BJ (cell line): ENCODE data around the gene RFT1. TPM values are rescaled to one million over a fixed set of nuclear protein-coding genes. Genes with fewer than 3 reads are reported as not detected.

Experiments
- CTCF ChIA-PET: fragments of 350-600 bp; formaldehyde crosslinking; extraction: SDS; loops from one replicate; lab custom pipeline; 2021; ENCODE audit warnings: antibody characterized with exemption, inconsistent platforms; lab: Yijun Ruan, JAX
- POLR2A ChIA-PET: fragments of 300-600 bp; sonication (Branson Sonifier 250); formaldehyde crosslinking; extraction: SDS; loops from one replicate; lab custom pipeline; 2021; ENCODE audit warnings: antibody characterized with exemption; lab: Charles Lee
- DNase-seq: peaks from one replicate; pipeline ENCODE4 v3.0.0-alpha.2; 2011; ENCODE audit warnings: low read depth
- H3K27me3 ChIP-seq: 2 replicates; pipeline ENCODE4 v1.6.0; 2011; ENCODE audit warnings: low read length; ENCODE audit not compliant: control insufficient read depth, insufficient read depth
- H3K36me3 ChIP-seq: 2 replicates; pipeline ENCODE4 v1.5.1; 2011; ENCODE audit warnings: low read length; ENCODE audit not compliant: control insufficient read depth, insufficient read depth
- H3K4me3 ChIP-seq: 2 replicates; pipeline ENCODE4 v1.5.1; 2011; ENCODE audit warnings: low read depth, mild to moderate bottlenecking, control low read depth, low read length
- CTCF ChIP-seq: IDR thresholded peaks from 2 replicates; pipeline ENCODE4 v1.5.1; 2011; ENCODE audit warnings: low read depth, mild to moderate bottlenecking, control low read depth, inconsistent platforms, low read length, moderate library complexity; ENCODE audit not compliant: insufficient read depth
- polyA plus RNA-seq: library from polyadenylated mRNA; depleted of rRNA; stranded (reverse); fragments of >200 nt; gene quantifications from 2 replicates; pipeline ENCODE4 v1.2.3, GENCODE V29; 2011

The RFT1 gene
- polyA plus RNA-seq, 1 experiment, result 27.9 TPM

- H3K4me3 ChIP-seq, result no peak overlapping the region
- CTCF ChIA-PET, result no interaction called here
- H3K36me3 ChIP-seq, result peaks cover 12% of the 10 kb centered on the region
- H3K27me3 ChIP-seq, result no peaks in the 10 kb centered on the region
- DNase-seq, result no peak
- POLR2A ChIA-PET, result no interaction called here
- TF ChIP-seq CTCF, result no peak
These were observed 44.4 kb upstream of the RFT1 start for GRCh38 chr3:53174346-53175250.

GRCh38 chr3:53173107-53173506 is 42.9 kb upstream of the RFT1 start:
- Histone ChIP-seq H3K27me3 (no peaks in the 10 kb centered on the region), H3K36me3 (peaks cover 4% of the 10 kb centered on the region), H3K4me3 (no peak overlapping the region)
- ChIA-PET POLR2A (no interaction called here), CTCF (no interaction called here)
- DNase-seq, result no peak
- TF ChIP-seq CTCF, result no peak

GRCh38 chr3:53171827-53172505 is 41.7 kb upstream of the RFT1 start:
- POLR2A ChIA-PET, result no interaction called here

GRCh38 chr3:53171064-53171418 is 40.8 kb upstream of the RFT1 start:
- no peak overlapping the region for H3K4me3 ChIP-seq
- ChIA-PET POLR2A (no interaction called here), CTCF (interaction anchor here (1.1 to 2.4 kb wide), 2 partner anchors 10 to 24 kb away, joined by 3 to 20 read pairs; partner anchors contain the start of gene PRKCD)
- no peaks in the 10 kb centered on the region for H3K27me3 ChIP-seq
- TF ChIP-seq CTCF, result no peak
- no peak for DNase-seq
- peaks cover 6% of the 10 kb centered on the region for H3K36me3 ChIP-seq

More at GRCh38 chr3:53171827-53172505, 41.7 kb upstream of the RFT1 start:
- no peak overlapping the region for H3K4me3 ChIP-seq
- CTCF ChIA-PET, result interaction anchor here (1.1 kb wide), 1 partner anchor 11 kb away, joined by 3 read pairs; the partner anchor contains the start of gene PRKCD
- H3K36me3 ChIP-seq, result peaks cover 4% of the 10 kb centered on the region
- no peak for DNase-seq
- TF ChIP-seq CTCF, result no peak
- H3K27me3 ChIP-seq, result no peaks in the 10 kb centered on the region
